Endodermal cell (in vitro differentiated cells): ENCODE measurements around the gene ARMC6. TPM values are rescaled to one million over a fixed set of nuclear protein-coding genes. Genes with fewer than 3 reads are reported as not detected.

Source experiments
- DNase-seq: peaks from one replicate; pipeline ENCODE4 v3.0.0-alpha.2; 2017
- H3K27ac ChIP-seq: 2 replicates; pipeline ENCODE4 v1.5.1; 2013; ENCODE audit warnings: mild to moderate bottlenecking, low read depth, low read length, moderate library complexity
- H3K27me3 ChIP-seq: 2 replicates; pipeline ENCODE4 v1.6.1; 2013; ENCODE audit warnings: mild to moderate bottlenecking, low read length, moderate library complexity; ENCODE audit not compliant: insufficient read depth, control insufficient read depth, poor library complexity, severe bottlenecking
- H3K36me3 ChIP-seq: 2 replicates; pipeline ENCODE4 v1.7.0; 2013; ENCODE audit warnings: mild to moderate bottlenecking, low read length, moderate library complexity; ENCODE audit not compliant: control insufficient read depth, insufficient read depth
- H3K4me1 ChIP-seq: one replicate; pipeline ENCODE4 v1.7.0; 2013; ENCODE audit warnings: low read length; ENCODE audit not compliant: control insufficient read depth, insufficient read depth
- H3K4me3 ChIP-seq: 2 replicates; pipeline ENCODE4 v1.5.1; 2013; ENCODE audit warnings: mild to moderate bottlenecking, low read length, moderate library complexity
- H3K9ac ChIP-seq: 2 replicates; pipeline ENCODE4 v1.6.1; 2013; ENCODE audit warnings: mild to moderate bottlenecking, low read length, moderate library complexity; ENCODE audit not compliant: poor library complexity, severe bottlenecking; ENCODE audit errors: extremely low read depth
- H3K9me3 ChIP-seq: 2 replicates; pipeline ENCODE4 v1.6.1; 2013; ENCODE audit warnings: mild to moderate bottlenecking, low read length, moderate library complexity; ENCODE audit not compliant: control insufficient read depth
- H3K27ac Mint-ChIP-seq: 2 replicates; pipeline ENCODE4 v1.8.0; 2020; ENCODE audit warnings: mixed read lengths
- H3K27me3 Mint-ChIP-seq: 2 replicates; pipeline ENCODE4 v1.8.0; 2021; ENCODE audit warnings: mild to moderate bottlenecking, mixed read lengths; ENCODE audit not compliant: insufficient read depth
- H3K36me3 Mint-ChIP-seq: 2 replicates; pipeline ENCODE4 v1.8.0; 2020; ENCODE audit warnings: low read depth, mixed read lengths
- H3K4me1 Mint-ChIP-seq: 2 replicates; pipeline ENCODE4 v1.8.0; 2020; ENCODE audit warnings: mixed read lengths
- H3K4me3 Mint-ChIP-seq: 2 replicates; pipeline ENCODE4 v1.8.0; 2020; ENCODE audit warnings: mild to moderate bottlenecking, moderate library complexity, mixed read lengths
- H3K9me3 Mint-ChIP-seq: 2 replicates; pipeline ENCODE4 v1.8.0; 2020; ENCODE audit warnings: mild to moderate bottlenecking, mixed read lengths
- WGBS, 2 experiments: methylation state at CpG; one replicate each; pipeline versions ENCODE4 v1.1.5 to v1.1.7; 2013; ENCODE audit warnings: missing lambda C conversion rate in 2 of 2, mixed read lengths in 1 of 2; ENCODE audit not compliant: insufficient coverage in 1 of 2, insufficient read length in 1 of 2; 5-methylcytosine and 5-hydroxymethylcytosine counted together
- total RNA-seq, 2 donors: library from RNA; stranded (reverse); fragmentation: NEBNext Ultra II Directional in 1 of 2; extraction: Animal tissue kit (Norgen Biotek cat#: 25700) in 1 of 2; gene quantifications; 2 replicates in 1 of 2; 3 replicates in 1 of 2; pipeline ENCODE4 v1.2.1, GENCODE V29; 2021
- TF ChIP-seq, protein P1 (sequence below): fragments of 200-600 bp; sonication (generic); conservative IDR thresholded peaks from 2 replicates; pipeline ENCODE4 v1.5.0; 2021; ENCODE audit warnings: antibody characterized with exemption, mild to moderate bottlenecking

The ARMC6 gene
- total RNA-seq, 2 donors from 2014 or later = 26.1 to 37.8 TPM

DNA sequence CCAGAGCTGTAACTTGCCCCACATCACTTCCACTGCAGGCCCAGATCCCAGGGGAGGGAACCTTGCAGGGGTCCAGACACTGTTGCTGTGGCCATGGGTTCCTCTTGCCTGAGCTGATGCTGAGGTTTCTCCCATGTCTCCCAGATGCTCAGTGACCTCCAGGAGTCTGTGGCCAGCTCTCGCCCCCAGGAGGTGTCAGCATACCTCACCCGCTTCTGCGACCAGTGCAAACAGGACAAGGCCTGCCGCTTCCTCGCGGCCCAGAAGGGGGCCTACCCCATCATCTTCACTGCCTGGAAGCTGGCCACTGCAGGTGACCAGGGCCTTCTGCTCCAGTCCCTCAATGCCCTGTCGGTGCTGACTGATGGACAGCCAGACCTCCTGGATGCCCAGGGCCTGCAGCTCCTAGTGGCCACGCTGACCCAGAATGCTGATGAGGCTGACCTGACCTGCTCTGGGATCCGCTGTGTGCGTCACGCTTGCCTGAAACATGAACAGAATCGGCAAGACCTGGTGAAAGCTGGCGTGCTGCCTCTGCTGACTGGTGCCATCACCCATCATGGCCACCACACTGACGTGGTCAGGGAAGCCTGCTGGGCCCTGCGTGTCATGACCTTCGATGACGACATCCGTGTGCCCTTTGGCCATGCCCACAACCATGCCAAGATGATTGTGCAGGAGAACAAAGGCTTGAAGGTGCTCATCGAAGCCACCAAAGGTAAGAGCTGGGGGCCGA lies 18.2 kb downstream of the ARMC6 start:
- H3K9me3 ChIP-seq = peaks cover 9% of the 10 kb centered on the region
- H3K4me3 ChIP-seq = no peak overlapping the region
- Mint-ChIP-seq H3K4me1 (peaks cover 33% of the 10 kb centered on the region), H3K4me3 (no peak overlapping the region), H3K9me3 (no peaks in the 10 kb centered on the region), H3K27ac (no peak overlapping the region), H3K27me3 (no peaks in the 10 kb centered on the region), H3K36me3 (peaks cover 72% of the 10 kb centered on the region)
- WGBS, 2 experiments = 95 to 96% methylated on average over 18 to 20 of the region's 20 CpGs
- H3K4me1 ChIP-seq = peaks cover 8% of the 10 kb centered on the region
- H3K27me3 ChIP-seq = no peaks in the 10 kb centered on the region
- no peak for DNase-seq
- peaks cover 75% of the 10 kb centered on the region for H3K36me3 ChIP-seq
- no peak overlapping the region for H3K9ac ChIP-seq
- no peak overlapping the region for H3K27ac ChIP-seq
- TF ChIP-seq, protein P1, sequence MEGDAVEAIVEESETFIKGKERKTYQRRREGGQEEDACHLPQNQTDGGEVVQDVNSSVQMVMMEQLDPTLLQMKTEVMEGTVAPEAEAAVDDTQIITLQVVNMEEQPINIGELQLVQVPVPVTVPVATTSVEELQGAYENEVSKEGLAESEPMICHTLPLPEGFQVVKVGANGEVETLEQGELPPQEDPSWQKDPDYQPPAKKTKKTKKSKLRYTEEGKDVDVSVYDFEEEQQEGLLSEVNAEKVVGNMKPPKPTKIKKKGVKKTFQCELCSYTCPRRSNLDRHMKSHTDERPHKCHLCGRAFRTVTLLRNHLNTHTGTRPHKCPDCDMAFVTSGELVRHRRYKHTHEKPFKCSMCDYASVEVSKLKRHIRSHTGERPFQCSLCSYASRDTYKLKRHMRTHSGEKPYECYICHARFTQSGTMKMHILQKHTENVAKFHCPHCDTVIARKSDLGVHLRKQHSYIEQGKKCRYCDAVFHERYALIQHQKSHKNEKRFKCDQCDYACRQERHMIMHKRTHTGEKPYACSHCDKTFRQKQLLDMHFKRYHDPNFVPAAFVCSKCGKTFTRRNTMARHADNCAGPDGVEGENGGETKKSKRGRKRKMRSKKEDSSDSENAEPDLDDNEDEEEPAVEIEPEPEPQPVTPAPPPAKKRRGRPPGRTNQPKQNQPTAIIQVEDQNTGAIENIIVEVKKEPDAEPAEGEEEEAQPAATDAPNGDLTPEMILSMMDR = peak; percentile 46

DNA sequence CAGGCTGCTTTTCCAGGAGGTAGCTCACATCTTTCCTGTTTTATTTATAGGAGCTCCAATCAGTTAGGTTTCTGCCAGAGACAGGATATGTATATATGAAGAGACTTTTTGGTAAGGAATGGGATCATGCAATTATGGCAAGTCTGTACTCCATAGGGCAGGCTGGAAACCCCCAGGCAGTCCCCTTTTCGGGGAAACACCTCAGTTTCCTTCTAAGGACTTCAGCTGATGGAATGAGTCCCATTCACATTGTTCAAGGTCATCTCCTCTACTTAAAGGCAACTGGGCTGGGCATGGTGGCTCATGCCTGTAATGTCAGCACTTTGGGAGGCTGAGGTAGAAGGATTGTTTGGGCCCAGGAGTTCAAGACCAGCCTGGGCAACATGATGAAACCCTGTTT lies 19.5 kb downstream of the ARMC6 start:
- 93% methylated on average over 1 of the region's 1 CpG; no CpG with 5 or more reads in 1 of the 2 experiments for WGBS, 2 experiments
- TF ChIP-seq, protein P1 = no peak
- H3K27me3 Mint-ChIP-seq = no peaks in the 10 kb centered on the region

GRCh38 chr19:19053508-19054314 lies 20.3 kb downstream of the ARMC6 start:
- peaks cover 71% of the 10 kb centered on the region for H3K36me3 Mint-ChIP-seq
- Histone ChIP-seq H3K27me3 (no peaks in the 10 kb centered on the region), H3K36me3 (peaks cover 81% of the 10 kb centered on the region), H3K27ac (no peak overlapping the region), H3K4me1 (peaks cover 3% of the 10 kb centered on the region), H3K9ac (no peak overlapping the region), H3K4me3 (no peak overlapping the region), H3K9me3 (peaks cover 9% of the 10 kb centered on the region)
- DNase-seq = peak; percentile 90
- peaks cover 18% of the 10 kb centered on the region for H3K4me1 Mint-ChIP-seq
- no peaks in the 10 kb centered on the region for H3K27me3 Mint-ChIP-seq
- 92 to 94% methylated on average over 16 to 25 of the region's 25 CpGs for WGBS, 2 experiments
- TF ChIP-seq, protein P1 = peak; percentile 95
- H3K27ac Mint-ChIP-seq = no peak overlapping the region
- no peaks in the 10 kb centered on the region for H3K9me3 Mint-ChIP-seq
- no peak overlapping the region for H3K4me3 Mint-ChIP-seq

More for the DNA sequence above, 19.5 kb downstream of the ARMC6 start:
- H3K4me1 ChIP-seq = peaks cover 3% of the 10 kb centered on the region
- Mint-ChIP-seq H3K4me3 (no peak overlapping the region), H3K9me3 (no peaks in the 10 kb centered on the region), H3K27ac (no peak overlapping the region), H3K4me1 (peaks cover 24% of the 10 kb centered on the region), H3K36me3 (peaks cover 64% of the 10 kb centered on the region)
- H3K27me3 ChIP-seq = no peaks in the 10 kb centered on the region
- peaks cover 9% of the 10 kb centered on the region for H3K9me3 ChIP-seq
- no peak overlapping the region for H3K27ac ChIP-seq
- H3K4me3 ChIP-seq = no peak overlapping the region
- H3K9ac ChIP-seq = no peak overlapping the region
- DNase-seq = no peak
- peaks cover 75% of the 10 kb centered on the region for H3K36me3 ChIP-seq
